ENCODE data around the gene CCR9.

CCR9 gene

DNA sequence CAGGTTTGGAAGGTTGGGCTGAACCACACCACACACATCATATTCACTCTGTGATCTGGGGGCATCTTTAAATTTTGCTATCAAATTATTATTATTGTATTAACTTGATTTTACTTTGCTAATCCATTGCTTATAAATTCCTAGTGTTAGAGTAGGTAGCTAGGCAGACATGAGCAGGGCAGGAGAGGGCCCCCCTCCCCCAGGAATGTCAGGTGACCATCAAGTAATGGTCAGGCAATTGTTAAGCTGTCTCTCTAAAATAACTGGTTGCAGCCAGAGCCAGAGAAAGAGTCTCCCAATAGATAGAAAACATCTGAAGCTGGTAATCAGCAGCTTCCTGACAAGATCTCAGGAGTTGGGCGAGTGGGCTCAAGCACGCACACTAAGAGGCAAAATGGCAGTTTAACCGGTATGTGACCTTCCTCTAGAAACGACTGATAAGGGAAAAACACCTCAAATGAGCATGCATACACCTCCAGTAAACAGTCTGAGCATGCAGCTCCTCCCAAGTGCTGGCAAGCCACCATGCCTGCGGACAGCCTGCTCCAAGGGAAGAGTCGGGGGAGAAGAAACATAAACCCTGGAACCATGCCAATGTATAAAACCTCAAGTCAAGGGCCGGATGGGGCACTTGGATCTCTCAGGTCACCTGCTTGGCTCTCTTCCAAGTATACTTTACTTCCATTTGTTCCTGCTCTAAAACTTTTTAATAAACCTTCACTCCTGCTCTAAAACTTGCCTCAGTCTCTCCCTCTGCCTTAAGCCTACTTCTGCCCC is 53.8 kb downstream of the CCR9 start:
- DNase-seq, result no peak

GRCh38 chr3:45940781-45941365 is 54.5 kb downstream of the CCR9 start:
- no peak for DNase-seq

GRCh38 chr3:45942051-45942825 is 55.9 kb downstream of the CCR9 start:
- DNase-seq, result no peak

- no peak for DNase-seq
Measured at GRCh38 chr3:45943207-45943846, 57.0 kb downstream of the CCR9 start, which contains the start of gene CXCR6. CXCR6 (plus strand) TSS chr3:45943464; CDS start chr3:45946482, 3,018 bp downstream.

DNA sequence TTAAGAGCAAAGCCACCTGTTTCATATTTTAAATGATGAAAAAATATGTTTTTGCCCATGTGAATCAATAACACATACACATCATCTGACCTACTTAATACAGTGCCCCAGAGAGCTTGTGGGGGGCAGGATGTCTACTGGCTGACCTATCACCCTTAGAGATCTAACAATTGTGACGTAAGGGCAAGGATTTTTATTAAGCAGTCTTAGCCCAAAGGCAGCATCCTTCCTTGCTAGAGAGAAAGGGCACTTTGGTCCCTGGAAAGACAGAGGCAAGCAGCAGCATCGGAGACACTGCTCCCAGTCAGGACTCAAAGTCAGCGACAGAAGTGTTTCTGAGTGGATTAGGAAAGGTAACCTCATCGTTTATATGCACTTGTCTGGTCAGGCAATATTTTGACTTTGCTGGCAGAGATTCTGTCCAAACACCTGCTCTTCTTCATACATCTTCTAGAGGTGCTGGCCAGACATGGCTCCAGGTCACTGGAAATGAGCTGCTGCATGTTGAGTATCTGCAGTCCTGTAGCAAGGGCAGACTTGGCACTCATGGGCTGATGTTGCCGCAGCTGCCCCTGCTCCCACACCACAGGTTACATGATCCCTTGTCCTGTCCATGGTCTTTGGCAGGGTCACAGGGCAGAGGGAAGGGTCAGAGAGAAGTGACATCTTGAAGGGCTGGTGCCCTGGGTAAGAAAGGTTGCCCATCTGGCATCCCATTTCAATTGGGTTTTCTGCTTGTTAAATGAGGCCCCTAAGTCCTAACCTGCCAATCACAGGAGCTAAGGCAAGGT is 58.7 kb downstream of the CCR9 start:
- no peak for DNase-seq

DNA sequence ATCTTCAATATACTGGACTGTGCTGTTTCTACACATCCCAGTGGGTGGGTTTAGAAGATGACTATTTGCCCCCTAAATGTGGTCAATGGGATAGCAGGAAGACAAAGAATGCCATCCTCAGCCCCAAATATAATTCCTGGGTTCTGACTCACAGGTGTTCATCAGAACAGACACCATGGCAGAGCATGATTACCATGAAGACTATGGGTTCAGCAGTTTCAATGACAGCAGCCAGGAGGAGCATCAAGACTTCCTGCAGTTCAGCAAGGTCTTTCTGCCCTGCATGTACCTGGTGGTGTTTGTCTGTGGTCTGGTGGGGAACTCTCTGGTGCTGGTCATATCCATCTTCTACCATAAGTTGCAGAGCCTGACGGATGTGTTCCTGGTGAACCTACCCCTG is 60.0 kb downstream of the CCR9 start:
- DNase-seq, result no peak

- no peak for DNase-seq
Measured at GRCh38 chr3:45946875-45947274, 60.5 kb downstream of the CCR9 start.

DNA sequence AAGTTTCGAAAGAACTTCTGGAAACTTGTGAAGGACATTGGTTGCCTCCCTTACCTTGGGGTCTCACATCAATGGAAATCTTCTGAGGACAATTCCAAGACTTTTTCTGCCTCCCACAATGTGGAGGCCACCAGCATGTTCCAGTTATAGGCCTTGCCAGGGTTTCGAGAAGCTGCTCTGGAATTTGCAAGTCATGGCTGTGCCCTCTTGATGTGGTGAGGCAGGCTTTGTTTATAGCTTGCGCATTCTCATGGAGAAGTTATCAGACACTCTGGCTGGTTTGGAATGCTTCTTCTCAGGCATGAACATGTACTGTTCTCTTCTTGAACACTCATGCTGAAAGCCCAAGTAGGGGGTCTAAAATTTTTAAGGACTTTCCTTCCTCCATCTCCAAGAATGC is 61.0 kb downstream of the CCR9 start:
- peak; percentile 41 for DNase-seq

- DNase-seq, result peak; percentile 86
Measured at GRCh38 chr3:45948311-45948781, 62.0 kb downstream of the CCR9 start.

DNA sequence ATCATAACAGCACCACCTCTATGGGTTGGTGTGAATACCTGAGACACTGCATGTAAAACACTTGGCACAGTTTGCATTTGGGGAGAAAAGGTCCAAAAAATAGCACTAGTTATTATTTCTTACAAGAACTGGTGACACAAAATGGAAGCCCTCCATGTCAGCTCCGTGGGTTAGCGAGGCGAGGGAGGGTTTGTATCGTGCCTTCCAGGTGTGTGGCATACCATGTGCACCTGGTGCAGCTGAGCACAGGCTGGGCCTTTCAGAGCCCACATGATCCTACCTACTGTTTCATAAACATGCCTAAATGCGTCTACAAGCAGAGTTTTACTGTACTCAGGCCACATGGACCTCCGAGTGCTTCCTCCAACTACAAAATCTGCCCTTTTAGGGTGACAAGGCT is 62.5 kb downstream of the CCR9 start:
- no peak for DNase-seq

- no peak for DNase-seq
Measured at GRCh38 chr3:45949432-45949831, 63.1 kb downstream of the CCR9 start.

DNA sequence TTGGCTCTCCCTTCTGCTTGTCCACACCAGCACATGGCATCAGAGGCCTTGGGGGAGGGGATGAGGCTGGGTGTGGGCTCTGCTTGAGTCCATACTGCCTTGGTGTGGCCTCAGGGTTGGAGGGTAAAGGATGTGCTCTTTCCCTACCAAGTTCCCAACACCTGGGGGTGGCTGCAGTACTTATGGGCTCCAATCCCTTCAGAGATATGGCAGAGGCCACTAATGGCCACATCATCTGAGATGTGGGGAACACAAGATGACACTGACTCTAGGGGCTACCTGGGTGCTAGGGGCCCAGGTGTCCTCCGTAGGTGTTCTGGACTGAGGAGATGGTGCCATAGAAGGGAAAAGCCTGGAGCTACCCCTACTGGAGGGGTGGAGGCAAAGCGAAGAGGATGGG is 63.8 kb downstream of the CCR9 start:
- no peak for DNase-seq

DNA sequence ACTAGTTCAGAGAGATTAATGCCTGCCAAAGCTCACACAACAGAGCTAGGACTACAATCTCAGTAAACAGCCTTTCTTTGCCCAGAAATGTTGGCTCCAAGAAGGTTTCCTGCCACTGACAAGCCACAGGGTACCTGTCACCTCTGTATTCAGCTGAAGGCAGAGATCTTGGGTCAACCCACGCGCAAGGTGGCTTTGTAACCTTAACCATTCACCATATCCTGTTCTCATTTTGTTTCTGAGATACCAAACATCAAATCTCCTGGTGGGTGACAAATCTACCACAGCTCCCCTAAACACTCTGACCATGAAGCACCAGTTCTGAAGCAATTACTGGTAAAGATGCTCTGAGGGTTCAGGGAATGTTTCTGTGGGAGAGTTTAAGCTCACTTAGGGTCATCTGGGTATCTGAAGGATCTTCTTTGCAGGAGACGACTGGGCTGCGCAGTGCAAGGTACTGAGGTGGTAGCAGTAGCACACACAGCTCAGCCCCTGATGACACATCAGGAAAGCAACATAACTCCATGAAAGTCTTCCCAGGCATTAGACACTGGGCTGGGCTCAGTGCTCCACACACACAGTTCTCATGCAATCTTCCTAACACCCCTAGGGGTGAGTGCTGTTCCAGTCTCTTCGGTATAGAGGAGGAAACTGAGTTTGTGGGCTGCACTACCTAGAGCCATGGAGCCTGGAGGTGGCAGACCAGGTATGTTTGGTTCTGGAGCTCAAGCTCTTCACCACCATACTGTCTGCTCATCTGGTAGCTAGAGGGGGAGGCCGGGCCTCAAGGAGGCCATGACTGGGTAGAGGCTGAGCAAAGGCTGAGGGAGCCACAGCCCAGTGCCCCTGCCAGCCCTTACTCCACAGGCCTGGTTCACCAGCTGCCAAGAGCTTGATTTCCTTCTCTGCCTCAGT is 64.6 kb downstream of the CCR9 start:
- no peak for DNase-seq

DNA sequence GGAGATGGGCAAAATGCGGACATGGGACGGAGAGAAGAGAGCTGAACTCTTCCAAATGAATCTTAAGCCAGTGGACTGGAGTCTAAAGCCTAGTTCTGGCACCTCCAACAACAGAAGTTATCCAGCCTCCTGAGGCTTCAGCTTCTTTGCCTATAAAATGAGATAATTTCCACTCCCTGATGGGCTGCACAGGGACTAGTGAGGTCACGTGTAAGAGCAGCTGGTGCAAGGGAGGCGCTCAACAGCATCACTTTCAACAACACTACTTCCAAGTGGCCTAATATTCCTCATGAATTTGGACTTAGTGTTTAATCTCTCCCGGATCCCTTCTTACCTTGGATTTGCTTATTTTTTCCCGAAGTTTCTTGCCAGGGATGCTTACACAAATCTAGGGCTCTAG is 65.6 kb downstream of the CCR9 start:
- no peak for DNase-seq

GRCh38 chr3:45952456-45952855 is 66.1 kb downstream of the CCR9 start:
- DNase-seq, result no peak

All from fibroblast of skin of right quadriceps (primary cell).